WI38 (cell line): ENCODE results near the gene MARS2.
"Not testable (repeated sequence)": the region's sequence is repeated elsewhere in the genome, so short reads cannot be mapped to it uniquely, and the experiment has no call there.

Experiments
- H3K4me3 ChIP-seq: 2 replicates; pipeline ENCODE4 v1.5.1; 2011; ENCODE audit warnings: low read depth, mild to moderate bottlenecking, control low read depth, low read length
- CTCF ChIP-seq: IDR thresholded peaks from 2 replicates; pipeline ENCODE4 v1.5.1; 2012; ENCODE audit warnings: low read depth, mild to moderate bottlenecking, control low read depth, low read length

MARS2 gene

DNA sequence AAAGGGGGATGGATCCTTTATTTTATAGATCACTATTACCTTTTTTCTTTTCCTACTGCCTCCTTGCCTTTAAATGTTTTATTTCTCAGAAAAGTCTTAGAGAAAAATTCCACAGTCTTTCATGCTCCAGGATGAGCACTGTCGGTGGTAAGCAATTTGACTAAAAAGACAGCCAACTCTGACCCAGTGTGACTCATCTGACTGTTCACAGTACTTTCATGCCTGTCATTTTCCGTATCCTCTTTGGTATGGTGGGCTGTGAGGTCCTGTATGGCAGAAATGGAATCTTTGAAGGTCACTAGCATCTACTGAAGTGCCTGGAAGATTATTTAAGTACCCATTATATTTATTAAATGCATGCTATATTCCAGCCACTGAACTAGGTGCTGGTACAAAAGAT, 27.7 kb upstream of the MARS2 start:
- no peak for TF ChIP-seq CTCF
- H3K4me3 ChIP-seq, result no peak overlapping the region

GRCh38 chr2:197695206-197695605, 10.0 kb upstream of the MARS2 start:
- H3K4me3 ChIP-seq, result not testable (repeated sequence)

DNA sequence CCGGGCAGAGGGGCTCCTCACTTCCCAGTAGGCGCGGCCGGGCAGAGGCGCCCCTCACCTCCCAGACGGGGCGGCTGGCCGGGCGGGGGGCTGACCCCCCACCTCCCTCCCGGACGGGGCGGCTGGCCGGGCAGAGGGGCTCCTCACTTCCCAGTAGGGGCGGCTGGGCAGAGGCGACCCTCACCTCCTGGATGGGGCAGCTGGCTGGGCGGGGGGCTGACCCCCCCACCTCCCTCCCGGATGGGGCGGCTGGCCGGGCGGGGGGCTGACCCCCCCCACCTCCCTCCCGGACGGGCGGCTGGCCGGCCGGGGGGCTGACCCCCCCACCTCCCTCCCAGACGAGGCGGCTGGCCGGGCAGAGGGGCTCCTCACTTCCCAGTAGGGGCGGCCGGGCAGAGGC, 9.2 kb upstream of the MARS2 start:
- not testable (repeated sequence) for H3K4me3 ChIP-seq

- not testable (repeated sequence) for H3K4me3 ChIP-seq
These were observed 8.6 kb upstream of the MARS2 start for GRCh38 chr2:197696571-197696970.

DNA sequence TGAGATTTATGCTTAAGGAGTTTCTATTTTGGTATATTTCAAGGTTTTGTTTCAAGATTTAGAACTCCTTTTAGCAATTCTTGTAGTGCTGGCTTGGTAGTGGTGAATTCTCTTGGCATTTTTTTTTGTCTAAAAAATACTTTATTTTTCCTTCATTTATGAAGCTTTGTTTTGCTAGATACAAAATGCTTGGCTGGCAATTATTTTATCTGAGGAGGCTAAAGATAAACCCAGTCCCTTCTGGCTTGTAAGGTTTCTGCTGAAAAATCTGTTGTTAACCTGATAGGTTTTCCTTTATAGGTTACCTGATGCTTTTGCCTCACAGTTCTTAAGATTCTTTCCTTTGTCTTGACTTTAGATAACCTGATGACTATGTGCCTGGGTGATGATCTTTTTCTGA, 5.4 kb upstream of the MARS2 start:
- H3K4me3 ChIP-seq, result not testable (repeated sequence)

DNA sequence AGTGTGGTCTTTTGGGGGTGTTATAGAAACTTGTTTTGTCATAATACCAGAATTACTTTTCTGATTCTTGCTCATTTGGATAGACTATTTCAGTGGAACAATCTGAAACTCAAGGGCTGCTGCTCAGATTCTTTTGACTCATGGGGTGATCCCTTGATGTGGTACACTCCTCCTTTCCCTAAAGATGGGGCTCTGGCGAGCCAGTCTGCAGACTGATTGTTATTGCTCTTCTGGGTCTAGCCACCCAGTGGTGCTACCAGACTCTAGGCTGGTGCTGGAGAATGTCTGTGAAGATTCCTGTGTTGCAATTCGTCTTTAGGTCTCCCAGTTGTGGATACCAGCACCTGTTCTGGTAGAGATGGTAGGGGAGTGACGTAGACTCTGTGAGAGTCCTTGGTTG, 4.2 kb upstream of the MARS2 start:
- no peak for TF ChIP-seq CTCF

GRCh38 chr2:197704434-197705120, 592 bp upstream of the MARS2 start:
- no peak for TF ChIP-seq CTCF
- H3K4me3 ChIP-seq, result peak overlapping the region; percentile 90

More for the DNA sequence above, 4.2 kb upstream of the MARS2 start:
- no peak overlapping the region for H3K4me3 ChIP-seq

DNA sequence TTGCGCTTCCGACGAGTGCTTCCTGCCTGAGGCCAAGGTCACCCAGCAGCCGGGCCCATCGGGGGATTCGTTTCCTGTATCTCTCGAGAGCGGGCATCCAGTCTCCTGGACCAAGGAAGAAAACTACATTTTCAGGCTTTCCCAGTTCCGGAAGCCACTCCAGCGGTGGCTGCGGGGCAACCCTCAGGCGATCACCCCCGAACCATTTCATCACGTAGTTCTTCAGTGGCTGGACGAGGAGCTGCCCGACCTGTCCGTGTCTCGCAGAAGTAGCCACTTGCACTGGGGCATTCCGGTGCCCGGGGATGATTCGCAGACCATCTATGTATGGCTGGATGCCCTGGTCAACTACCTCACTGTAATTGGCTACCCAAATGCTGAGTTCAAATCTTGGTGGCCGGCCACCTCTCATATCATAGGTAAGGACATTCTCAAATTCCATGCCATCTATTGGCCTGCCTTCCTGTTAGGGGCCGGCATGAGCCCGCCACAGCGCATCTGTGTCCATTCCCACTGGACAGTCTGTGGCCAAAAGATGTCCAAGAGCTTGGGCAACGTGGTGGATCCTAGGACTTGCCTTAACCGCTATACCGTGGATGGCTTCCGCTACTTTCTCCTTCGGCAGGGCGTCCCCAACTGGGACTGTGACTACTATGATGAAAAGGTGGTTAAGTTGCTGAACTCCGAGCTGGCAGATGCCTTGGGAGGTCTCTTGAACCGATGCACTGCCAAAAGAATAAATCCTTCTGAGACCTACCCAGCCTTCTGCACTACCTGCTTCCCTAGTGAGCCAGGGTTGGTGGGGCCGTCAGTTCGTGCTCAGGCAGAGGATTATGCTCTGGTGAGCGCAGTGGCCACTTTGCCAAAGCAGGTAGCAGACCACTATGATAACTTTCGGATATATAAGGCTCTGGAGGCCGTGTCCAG, 1.0 kb downstream of the MARS2 start:
- TF ChIP-seq CTCF, result no peak
- H3K4me3 ChIP-seq, result peak overlapping the region; percentile 90

- H3K4me3 ChIP-seq, result peak overlapping the region; percentile 90
- no peak for TF ChIP-seq CTCF
These were observed 1.7 kb downstream of the MARS2 start for GRCh38 chr2:197706839-197707207.
